Kidney epithelial cell (primary cell): ENCODE data around the gene ENTPD6. TPM values are rescaled to one million over a fixed set of nuclear protein-coding genes. Genes with fewer than 3 reads are reported as not detected.

Experiments used
- DNase-seq: peaks from one replicate; pipeline ENCODE4 v3.0.0-alpha.2; 2010; ENCODE audit warnings: low read depth
- H3K27me3 ChIP-seq: 2 replicates; pipeline ENCODE4 v1.6.0; 2011; ENCODE audit warnings: low read length; ENCODE audit not compliant: control insufficient read depth, insufficient read depth
- H3K36me3 ChIP-seq: 2 replicates; pipeline ENCODE4 v1.5.1; 2011; ENCODE audit warnings: low read length; ENCODE audit not compliant: control insufficient read depth, insufficient read depth
- H3K4me3 ChIP-seq: 2 replicates; pipeline ENCODE4 v1.5.1; 2011; ENCODE audit warnings: low read depth, mild to moderate bottlenecking, control low read depth, low read length
- total RNA-seq: library from RNA; depleted of rRNA; stranded (reverse); fragments of >200 nt; gene quantifications from 2 replicates; pipeline ENCODE4 v1.2.3, GENCODE V29; 2015
- TF ChIP-seq, protein P1 (sequence below): IDR thresholded peaks from 2 replicates; pipeline ENCODE4 v1.5.1; 2011; ENCODE audit warnings: mild to moderate bottlenecking, moderate library complexity, low read length, control low read depth, inconsistent platforms; ENCODE audit not compliant: insufficient read depth, poor library complexity, severe bottlenecking

ENTPD6 gene
- total RNA-seq, 1 donor from 2014 or later: 80.1 TPM

DNA sequence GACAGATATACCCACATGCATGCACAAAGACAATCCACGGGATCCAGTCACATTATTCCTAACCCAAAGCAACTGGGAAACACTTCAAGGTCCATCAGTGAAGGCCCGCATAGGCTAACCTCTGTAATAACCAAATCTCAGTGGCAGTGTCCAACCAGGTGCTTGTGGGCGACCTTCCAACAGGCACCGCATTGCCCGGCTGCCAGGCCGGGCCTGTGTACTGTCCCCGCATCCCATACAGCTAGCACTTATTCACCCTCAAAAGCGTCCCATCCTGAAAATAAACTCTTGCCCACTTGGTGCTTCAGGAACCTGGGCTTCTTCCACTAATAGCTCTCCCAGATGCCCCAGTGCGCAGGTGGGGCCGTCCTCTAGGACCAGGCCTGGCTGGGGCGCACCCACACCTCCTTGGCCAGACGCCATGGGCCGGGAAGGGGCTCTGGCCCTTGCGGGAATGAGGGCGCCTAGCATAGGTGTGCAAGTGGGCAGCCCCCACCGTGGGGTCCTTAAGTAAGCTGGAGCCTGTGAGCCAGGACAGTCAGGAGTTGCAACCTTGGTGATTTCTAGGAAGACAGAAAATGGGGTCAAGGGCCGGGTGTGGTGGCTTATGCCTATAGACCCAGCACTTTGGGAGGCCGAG is 1.1 kb upstream of the ENTPD6 start:
- no peaks in the 10 kb centered on the region for H3K27me3 ChIP-seq
- DNase-seq: no peak
- TF ChIP-seq, protein P1, sequence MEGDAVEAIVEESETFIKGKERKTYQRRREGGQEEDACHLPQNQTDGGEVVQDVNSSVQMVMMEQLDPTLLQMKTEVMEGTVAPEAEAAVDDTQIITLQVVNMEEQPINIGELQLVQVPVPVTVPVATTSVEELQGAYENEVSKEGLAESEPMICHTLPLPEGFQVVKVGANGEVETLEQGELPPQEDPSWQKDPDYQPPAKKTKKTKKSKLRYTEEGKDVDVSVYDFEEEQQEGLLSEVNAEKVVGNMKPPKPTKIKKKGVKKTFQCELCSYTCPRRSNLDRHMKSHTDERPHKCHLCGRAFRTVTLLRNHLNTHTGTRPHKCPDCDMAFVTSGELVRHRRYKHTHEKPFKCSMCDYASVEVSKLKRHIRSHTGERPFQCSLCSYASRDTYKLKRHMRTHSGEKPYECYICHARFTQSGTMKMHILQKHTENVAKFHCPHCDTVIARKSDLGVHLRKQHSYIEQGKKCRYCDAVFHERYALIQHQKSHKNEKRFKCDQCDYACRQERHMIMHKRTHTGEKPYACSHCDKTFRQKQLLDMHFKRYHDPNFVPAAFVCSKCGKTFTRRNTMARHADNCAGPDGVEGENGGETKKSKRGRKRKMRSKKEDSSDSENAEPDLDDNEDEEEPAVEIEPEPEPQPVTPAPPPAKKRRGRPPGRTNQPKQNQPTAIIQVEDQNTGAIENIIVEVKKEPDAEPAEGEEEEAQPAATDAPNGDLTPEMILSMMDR: no peak
- no peaks in the 10 kb centered on the region for H3K36me3 ChIP-seq
- no peak overlapping the region for H3K4me3 ChIP-seq

GRCh38 chr20:25195962-25196785 is 662 bp downstream of the ENTPD6 start:
- TF ChIP-seq, protein P1: no peak
- H3K27me3 ChIP-seq: no peaks in the 10 kb centered on the region
- H3K36me3 ChIP-seq: no peaks in the 10 kb centered on the region
- no peak for DNase-seq
- H3K4me3 ChIP-seq: peak overlapping the region; percentile 76

- Histone ChIP-seq H3K4me3 (peak overlapping the region; percentile 76), H3K27me3 (no peaks in the 10 kb centered on the region), H3K36me3 (no peaks in the 10 kb centered on the region)
- no peak for DNase-seq
- TF ChIP-seq, protein P1: no peak
Measured at GRCh38 chr20:25196786-25197120, 1.2 kb downstream of the ENTPD6 start.

GRCh38 chr20:25197183-25197869 is 1.8 kb downstream of the ENTPD6 start:
- Histone ChIP-seq H3K27me3 (no peaks in the 10 kb centered on the region), H3K36me3 (no peaks in the 10 kb centered on the region), H3K4me3 (no peak overlapping the region)
- no peak for DNase-seq
- TF ChIP-seq, protein P1: no peak

DNA sequence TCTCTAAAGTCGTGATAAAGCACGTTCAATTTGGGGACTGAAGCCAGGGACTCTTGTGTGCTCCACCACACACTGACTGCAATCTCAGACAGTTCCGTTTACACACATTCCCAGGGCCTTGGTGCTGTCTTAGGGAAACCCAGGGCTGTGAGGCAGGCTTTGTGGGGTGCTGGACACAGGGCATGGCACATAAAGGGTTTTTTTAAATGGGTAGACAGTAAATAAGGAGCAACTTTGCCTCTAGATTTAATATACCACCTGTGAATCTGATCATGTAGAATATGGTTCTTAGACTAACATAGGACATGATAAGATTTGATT is 2.3 kb downstream of the ENTPD6 start:
- no peaks in the 10 kb centered on the region for H3K27me3 ChIP-seq
- TF ChIP-seq, protein P1: no peak
- no peak for DNase-seq
- no peaks in the 10 kb centered on the region for H3K36me3 ChIP-seq
- H3K4me3 ChIP-seq: no peak overlapping the region
